Sigmoid colon (tissue), 4 donors: ENCODE measurements around the gene DDX39A.
"Not testable (repeated sequence)": the region's sequence is repeated elsewhere in the genome, so short reads cannot be mapped to it uniquely, and the experiment has no call there.

ENCODE experiments used
- EP300 ChIP-seq, 4 donors: sonication (generic); formaldehyde crosslinking; IDR thresholded peaks; one replicate each; pipeline ENCODE4 v1.6.1; 2017; ENCODE audit warnings: antibody characterized with exemption in 4 of 4
- POLR2A ChIP-seq, 2 donors: fragments of 450-650 bp; IDR thresholded peaks; one replicate each; pipeline ENCODE4 v1.6.1; 2016; ENCODE audit warnings: antibody characterized with exemption in 2 of 2, mild to moderate bottlenecking in 2 of 2, moderate library complexity in 2 of 2
- POLR2AphosphoS5 ChIP-seq, 4 donors: sonication (generic); formaldehyde crosslinking; IDR thresholded peaks; one replicate each; pipeline ENCODE4 v1.6.1; 2017; ENCODE audit warnings: antibody characterized with exemption in 4 of 4
- TF ChIP-seq, protein P1 (sequence below), 4 experiments: fragments of 450-650 bp in 3 of 4; fragments of 200-600 bp in 1 of 4; IDR thresholded peaks; one replicate each; pipeline ENCODE4 v1.5.1; 2016 to 2019; ENCODE audit warnings: antibody characterized with exemption in 4 of 4, mild to moderate bottlenecking in 3 of 4, moderate library complexity in 2 of 4

DNA sequence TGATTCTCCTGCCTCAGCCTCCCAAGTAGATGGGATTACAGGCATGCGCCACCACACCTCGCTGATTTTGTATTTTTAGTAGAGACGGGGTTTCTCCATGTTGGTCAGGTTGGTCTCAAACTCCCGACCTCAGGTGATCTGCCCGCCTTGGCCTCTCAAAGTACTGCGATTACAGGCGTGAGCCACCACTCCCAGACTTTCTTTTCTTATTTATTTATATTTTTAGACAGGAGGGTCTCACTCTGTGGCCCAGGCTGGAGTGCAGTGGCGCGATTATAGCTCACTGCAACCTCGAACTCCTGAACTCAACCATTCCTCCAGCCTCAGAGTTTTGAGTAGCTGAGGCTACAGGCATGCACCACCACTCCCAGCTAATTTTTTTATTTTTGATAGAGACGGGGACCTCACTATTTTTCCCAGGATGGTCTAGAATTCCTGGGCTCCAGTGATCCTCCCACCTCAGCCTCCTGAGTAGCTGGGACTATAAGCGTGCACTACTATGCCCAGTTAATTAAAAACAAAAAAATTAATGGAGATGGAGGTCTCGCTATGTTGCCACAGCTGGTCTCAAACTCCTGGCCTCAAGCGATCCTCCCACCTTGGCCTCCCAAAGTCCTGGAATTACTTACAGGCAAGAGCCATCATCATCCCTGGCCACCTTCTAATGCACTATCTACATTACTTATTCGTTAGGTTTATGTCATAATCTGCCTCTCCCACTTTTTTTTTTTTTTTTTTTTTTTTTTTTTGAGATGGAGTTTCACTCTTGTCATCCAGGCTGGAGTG lies 15.8 kb downstream of the DDX39A start:
- not testable (repeated sequence) for TF ChIP-seq POLR2A, EP300, POLR2AphosphoS5 (IDR thresholded peaks at IDR 0.05)
- TF ChIP-seq, protein P1, sequence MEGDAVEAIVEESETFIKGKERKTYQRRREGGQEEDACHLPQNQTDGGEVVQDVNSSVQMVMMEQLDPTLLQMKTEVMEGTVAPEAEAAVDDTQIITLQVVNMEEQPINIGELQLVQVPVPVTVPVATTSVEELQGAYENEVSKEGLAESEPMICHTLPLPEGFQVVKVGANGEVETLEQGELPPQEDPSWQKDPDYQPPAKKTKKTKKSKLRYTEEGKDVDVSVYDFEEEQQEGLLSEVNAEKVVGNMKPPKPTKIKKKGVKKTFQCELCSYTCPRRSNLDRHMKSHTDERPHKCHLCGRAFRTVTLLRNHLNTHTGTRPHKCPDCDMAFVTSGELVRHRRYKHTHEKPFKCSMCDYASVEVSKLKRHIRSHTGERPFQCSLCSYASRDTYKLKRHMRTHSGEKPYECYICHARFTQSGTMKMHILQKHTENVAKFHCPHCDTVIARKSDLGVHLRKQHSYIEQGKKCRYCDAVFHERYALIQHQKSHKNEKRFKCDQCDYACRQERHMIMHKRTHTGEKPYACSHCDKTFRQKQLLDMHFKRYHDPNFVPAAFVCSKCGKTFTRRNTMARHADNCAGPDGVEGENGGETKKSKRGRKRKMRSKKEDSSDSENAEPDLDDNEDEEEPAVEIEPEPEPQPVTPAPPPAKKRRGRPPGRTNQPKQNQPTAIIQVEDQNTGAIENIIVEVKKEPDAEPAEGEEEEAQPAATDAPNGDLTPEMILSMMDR (IDR thresholded peaks at IDR 0.05), result not testable (repeated sequence)
